ENCODE data around the gene CERS1.

DNA sequence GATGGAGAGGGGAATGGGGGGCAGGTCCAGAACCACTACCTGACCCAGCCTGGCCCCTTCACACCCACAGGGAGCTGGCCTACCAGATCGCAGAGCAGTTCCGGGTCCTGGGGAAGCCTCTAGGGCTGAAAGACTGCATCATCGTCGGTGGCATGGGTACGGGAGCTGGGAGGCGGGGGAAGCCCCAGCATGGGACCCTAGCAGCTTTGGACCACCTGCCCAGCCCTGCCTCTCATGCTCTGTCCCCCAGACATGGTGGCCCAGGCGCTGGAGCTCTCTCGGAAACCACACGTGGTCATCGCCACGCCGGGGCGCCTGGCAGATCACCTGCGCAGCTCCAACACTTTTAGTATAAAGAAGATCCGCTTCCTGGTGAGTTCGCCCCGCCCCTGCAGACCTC is 25.6 kb upstream of the CERS1 start:
- TF ChIP-seq, protein P1, sequence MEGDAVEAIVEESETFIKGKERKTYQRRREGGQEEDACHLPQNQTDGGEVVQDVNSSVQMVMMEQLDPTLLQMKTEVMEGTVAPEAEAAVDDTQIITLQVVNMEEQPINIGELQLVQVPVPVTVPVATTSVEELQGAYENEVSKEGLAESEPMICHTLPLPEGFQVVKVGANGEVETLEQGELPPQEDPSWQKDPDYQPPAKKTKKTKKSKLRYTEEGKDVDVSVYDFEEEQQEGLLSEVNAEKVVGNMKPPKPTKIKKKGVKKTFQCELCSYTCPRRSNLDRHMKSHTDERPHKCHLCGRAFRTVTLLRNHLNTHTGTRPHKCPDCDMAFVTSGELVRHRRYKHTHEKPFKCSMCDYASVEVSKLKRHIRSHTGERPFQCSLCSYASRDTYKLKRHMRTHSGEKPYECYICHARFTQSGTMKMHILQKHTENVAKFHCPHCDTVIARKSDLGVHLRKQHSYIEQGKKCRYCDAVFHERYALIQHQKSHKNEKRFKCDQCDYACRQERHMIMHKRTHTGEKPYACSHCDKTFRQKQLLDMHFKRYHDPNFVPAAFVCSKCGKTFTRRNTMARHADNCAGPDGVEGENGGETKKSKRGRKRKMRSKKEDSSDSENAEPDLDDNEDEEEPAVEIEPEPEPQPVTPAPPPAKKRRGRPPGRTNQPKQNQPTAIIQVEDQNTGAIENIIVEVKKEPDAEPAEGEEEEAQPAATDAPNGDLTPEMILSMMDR (IDR thresholded peaks at IDR 0.05; ENCODE audit: low read depth, low read length, poor library complexity, severe bottlenecking), result no peak
- TF ChIP-seq EZH2phosphoT487 (IDR thresholded peaks at IDR 0.05; ENCODE audit: borderline replicate concordance, low read length), result no peak

Measured in DOHH2 (cell line).